Mucosa of rectum (tissue), 2 donors: ENCODE measurements around the gene BRI3BP.

ENCODE experiments used
- H3K27ac ChIP-seq, 2 donors: one replicate each; pipeline ENCODE4 v1.7.0; 2013; ENCODE audit warnings: inconsistent platforms in 2 of 2, low read depth in 2 of 2, low read length in 2 of 2
- H3K27me3 ChIP-seq, 2 donors: one replicate each; pipeline ENCODE4 v1.7.0; 2013; ENCODE audit warnings: low read length in 2 of 2; ENCODE audit not compliant: control insufficient read depth in 2 of 2, insufficient read depth in 2 of 2
- H3K36me3 ChIP-seq, 2 donors: one replicate each; pipeline ENCODE4 v1.7.0; 2013; ENCODE audit warnings: low read length in 2 of 2; ENCODE audit not compliant: control insufficient read depth in 2 of 2, insufficient read depth in 2 of 2
- H3K4me1 ChIP-seq, 2 donors: one replicate each; pipeline ENCODE4 v1.7.0; 2013; ENCODE audit warnings: low read length in 2 of 2, mild to moderate bottlenecking in 1 of 2; ENCODE audit not compliant: control insufficient read depth in 2 of 2, insufficient read depth in 2 of 2
- H3K4me3 ChIP-seq, 2 donors: one replicate each; pipeline ENCODE4 v1.7.0; 2013; ENCODE audit warnings: low read length in 2 of 2
- H3K9ac ChIP-seq, 2 donors: one replicate each; pipeline ENCODE4 v1.7.0; 2013; ENCODE audit warnings: low read length in 2 of 2, low read depth in 1 of 2, mild to moderate bottlenecking in 1 of 2
- H3K9me3 ChIP-seq, 2 donors: one replicate each; pipeline ENCODE4 v1.7.0; 2013; ENCODE audit warnings: low read length in 2 of 2; ENCODE audit not compliant: control insufficient read depth in 2 of 2
- donor health status: healthy.
- donor health status: Normal muscosa, but diverticular disease.

BRI3BP gene

DNA sequence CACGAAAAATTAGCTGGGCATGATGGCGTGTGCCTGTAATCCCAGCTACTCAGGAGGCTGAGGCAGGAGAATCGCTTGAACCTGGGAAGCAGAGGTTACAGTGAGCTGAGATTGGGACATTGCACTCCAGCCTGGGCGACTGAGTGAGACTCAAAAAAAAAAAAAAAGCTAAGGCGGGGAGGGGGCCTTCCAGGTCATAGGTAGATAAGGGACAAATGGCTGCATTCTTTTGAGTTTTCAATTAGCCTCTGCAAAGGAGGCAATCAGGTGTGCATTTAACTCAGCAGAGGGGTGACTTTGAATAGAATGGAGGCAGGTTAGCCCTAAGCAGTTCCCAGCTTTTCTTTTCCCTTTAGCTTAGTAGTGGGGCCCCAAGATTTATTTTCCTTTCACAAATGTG, 71.0 kb downstream of the BRI3BP start:
- H3K27me3 ChIP-seq = no peaks in the 10 kb centered on the region
- no peaks in the 10 kb centered on the region for H3K36me3 ChIP-seq
- H3K4me3 ChIP-seq = peak overlapping the region; percentile 78
- H3K9me3 ChIP-seq = no peaks in the 10 kb centered on the region
- peaks cover 8 to 13% of the 10 kb centered on the region in 2 donors for H3K4me1 ChIP-seq
- peak overlapping the region; percentile 47 to 49 for H3K9ac ChIP-seq
- no peak overlapping the region for H3K27ac ChIP-seq

GRCh38 chr12:125065021-125065918, 71.8 kb downstream of the BRI3BP start, which contains the start of gene AACS:
AACS (plus strand) TSS chr12:125065435; CDS start chr12:125065585, 150 bp downstream.
- peak within 1 kb of the TSS; percentile 78 to 86 for H3K4me3 ChIP-seq
- peak within 1 kb of the TSS; percentile 58 to 75 for H3K27ac ChIP-seq
- peak within 1 kb of the TSS; percentile 77 to 78 for H3K9ac ChIP-seq
- H3K27me3 ChIP-seq = no peaks in the 10 kb centered on the region
- peaks cover 8 to 13% of the 10 kb centered on the region in 2 donors for H3K4me1 ChIP-seq
- no peaks in the 10 kb centered on the region for H3K36me3 ChIP-seq
- no peaks in the 10 kb centered on the region for H3K9me3 ChIP-seq

DNA sequence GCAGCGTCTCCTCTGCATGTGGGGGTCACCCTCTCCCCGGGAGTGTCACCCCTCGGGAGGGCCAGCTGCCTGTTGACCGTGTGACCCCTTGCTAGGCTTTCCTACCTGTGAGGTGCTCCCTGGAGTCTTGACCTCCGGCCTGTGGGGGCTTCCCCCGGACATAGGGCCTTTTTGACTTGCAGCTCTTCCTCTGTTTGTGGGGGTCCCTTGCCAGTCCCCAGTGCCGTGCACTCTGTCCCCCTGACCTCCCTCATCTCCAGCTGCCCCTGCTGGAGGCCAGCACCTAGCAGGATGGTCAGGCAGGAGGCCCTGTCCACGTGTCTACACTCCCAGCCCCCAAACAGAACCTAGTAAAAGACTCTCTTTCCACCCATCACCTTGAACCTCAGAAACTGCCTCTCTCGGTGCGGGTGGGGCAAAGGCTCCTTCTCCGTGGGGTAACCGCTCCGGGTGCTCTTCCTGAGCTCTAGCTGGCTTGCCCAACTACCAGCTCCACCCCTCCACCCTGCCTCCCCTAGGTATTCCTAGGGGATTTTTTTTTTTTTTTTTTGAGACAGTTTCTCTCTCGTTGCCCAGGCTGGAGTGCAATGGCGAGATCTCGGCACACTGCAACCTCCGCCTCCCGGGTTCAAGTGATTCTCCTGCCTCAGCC, 72.6 kb downstream of the BRI3BP start:
- Histone ChIP-seq H3K4me3 (peak overlapping the region; percentile 78 to 86), H3K27ac (peak overlapping the region in 1 of 2 donors; percentile 75), H3K4me1 (peaks cover 8 to 13% of the 10 kb centered on the region in 2 donors), H3K27me3 (no peaks in the 10 kb centered on the region), H3K9ac (peak overlapping the region; percentile 77 to 78), H3K9me3 (no peaks in the 10 kb centered on the region), H3K36me3 (peaks cover 0 to 2% of the 10 kb centered on the region in 2 donors)

- peaks cover 0 to 5% of the 10 kb centered on the region in 2 donors for H3K36me3 ChIP-seq
- no peak overlapping the region for H3K4me3 ChIP-seq
- no peak overlapping the region for H3K9ac ChIP-seq
- H3K4me1 ChIP-seq = peaks cover 8 to 13% of the 10 kb centered on the region in 2 donors
- no peaks in the 10 kb centered on the region for H3K27me3 ChIP-seq
- no peak overlapping the region for H3K27ac ChIP-seq
- H3K9me3 ChIP-seq = no peaks in the 10 kb centered on the region
These were observed 74.9 kb downstream of the BRI3BP start for GRCh38 chr12:125068391-125068790.

DNA sequence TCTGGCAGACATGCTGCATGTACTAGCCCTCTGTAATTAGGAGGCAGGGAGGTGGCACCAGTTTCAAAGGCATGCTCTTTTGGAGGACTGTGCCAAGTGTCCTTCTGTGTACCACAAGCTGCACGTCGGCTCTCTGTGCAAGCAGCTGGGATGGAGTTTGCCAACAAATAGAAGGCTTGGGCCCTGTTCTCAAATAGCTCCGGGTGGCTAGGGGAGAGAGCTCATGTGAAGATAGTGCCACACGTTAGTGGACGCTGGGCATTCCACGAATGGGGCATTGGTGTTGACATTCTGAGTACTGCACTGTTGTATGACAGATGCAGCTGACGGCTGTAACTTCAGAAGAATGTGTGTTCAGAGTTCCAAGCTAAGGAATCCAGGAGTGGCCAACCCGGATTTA, 76.2 kb downstream of the BRI3BP start:
- no peaks in the 10 kb centered on the region for H3K27me3 ChIP-seq
- no peak overlapping the region for H3K9ac ChIP-seq
- H3K4me3 ChIP-seq = no peak overlapping the region
- no peak overlapping the region for H3K27ac ChIP-seq
- no peaks in the 10 kb centered on the region for H3K9me3 ChIP-seq
- peaks cover 0 to 5% of the 10 kb centered on the region in 2 donors for H3K36me3 ChIP-seq
- peaks cover 8 to 9% of the 10 kb centered on the region in 2 donors for H3K4me1 ChIP-seq

- H3K4me1 ChIP-seq = peaks cover 6 to 8% of the 10 kb centered on the region in 2 donors
- H3K27me3 ChIP-seq = no peaks in the 10 kb centered on the region
- peaks cover 0 to 5% of the 10 kb centered on the region in 2 donors for H3K36me3 ChIP-seq
- no peak overlapping the region for H3K9ac ChIP-seq
- no peaks in the 10 kb centered on the region for H3K9me3 ChIP-seq
- H3K4me3 ChIP-seq = no peak overlapping the region
- no peak overlapping the region for H3K27ac ChIP-seq
These were observed 76.7 kb downstream of the BRI3BP start for GRCh38 chr12:125070112-125070511.

- no peaks in the 10 kb centered on the region for H3K9me3 ChIP-seq
- peaks cover 4% of the 10 kb centered on the region in 2 donors for H3K4me1 ChIP-seq
- H3K36me3 ChIP-seq = peaks cover 0 to 5% of the 10 kb centered on the region in 2 donors
- no peaks in the 10 kb centered on the region for H3K27me3 ChIP-seq
- no peak overlapping the region for H3K27ac ChIP-seq
- H3K4me3 ChIP-seq = no peak overlapping the region
- no peak overlapping the region for H3K9ac ChIP-seq
These were observed 77.4 kb downstream of the BRI3BP start for GRCh38 chr12:125070661-125071390.

GRCh38 chr12:125071456-125071855, 78.0 kb downstream of the BRI3BP start:
- peaks cover 6 to 9% of the 10 kb centered on the region in 2 donors for H3K36me3 ChIP-seq
- H3K27me3 ChIP-seq = no peaks in the 10 kb centered on the region
- no peak overlapping the region for H3K27ac ChIP-seq
- no peaks in the 10 kb centered on the region for H3K4me1 ChIP-seq
- no peak overlapping the region for H3K9ac ChIP-seq
- no peaks in the 10 kb centered on the region for H3K9me3 ChIP-seq
- H3K4me3 ChIP-seq = no peak overlapping the region

- Histone ChIP-seq H3K27ac (no peak overlapping the region), H3K27me3 (no peaks in the 10 kb centered on the region)
These were observed 79.1 kb downstream of the BRI3BP start for GRCh38 chr12:125072496-125072895.

More at GRCh38 chr12:125072496-125072895, 79.1 kb downstream of the BRI3BP start:
- Histone ChIP-seq H3K4me3 (no peak overlapping the region), H3K36me3 (peaks cover 6 to 13% of the 10 kb centered on the region in 2 donors), H3K9me3 (no peaks in the 10 kb centered on the region), H3K4me1 (no peaks in the 10 kb centered on the region), H3K9ac (no peak overlapping the region)
